Kidney tubule cell (primary cell): ENCODE data around the gene RPE65.
"Not testable (repeated sequence)": the region's sequence is repeated elsewhere in the genome, so short reads cannot be mapped to it uniquely, and the experiment has no call there.

Experiments
- DNase-seq: peaks from one replicate; pipeline ENCODE4 v3.0.0-alpha.2; 2018; ENCODE audit warnings: low spot score

RPE65 gene

GRCh38 chr1:68453060-68453670 is 3.4 kb upstream of the RPE65 start:
- no peak for DNase-seq

GRCh38 chr1:68448365-68448764 is 1.4 kb downstream of the RPE65 start:
- DNase-seq = no peak

GRCh38 chr1:68445709-68446108 is 4.0 kb downstream of the RPE65 start:
- DNase-seq = no peak

GRCh38 chr1:68442822-68443556 is 6.8 kb downstream of the RPE65 start:
- DNase-seq = peak; percentile 91

- DNase-seq = no peak
Measured at GRCh38 chr1:68442006-68442405, 7.7 kb downstream of the RPE65 start.

GRCh38 chr1:68438310-68438709 is 11.4 kb downstream of the RPE65 start:
- DNase-seq = no peak

- DNase-seq = no peak
Measured at GRCh38 chr1:68433395-68433794, 16.4 kb downstream of the RPE65 start.

- no peak for DNase-seq
Measured at GRCh38 chr1:68431076-68431475, 18.7 kb downstream of the RPE65 start.

GRCh38 chr1:68429233-68429808 is 20.4 kb downstream of the RPE65 start:
- no peak for DNase-seq

- no peak for DNase-seq
Measured at GRCh38 chr1:68426594-68426993, 23.2 kb downstream of the RPE65 start.

- DNase-seq = no peak
Measured at GRCh38 chr1:68421350-68421749, 28.4 kb downstream of the RPE65 start.

- DNase-seq = no peak
Measured at GRCh38 chr1:68409426-68409825, 40.3 kb downstream of the RPE65 start.

GRCh38 chr1:68401506-68401905 is 48.2 kb downstream of the RPE65 start:
- DNase-seq = no peak

GRCh38 chr1:68395575-68395974 is 54.2 kb downstream of the RPE65 start:
- not testable (repeated sequence) for DNase-seq

- DNase-seq = not testable (repeated sequence)
Measured at GRCh38 chr1:68392474-68392873, 57.3 kb downstream of the RPE65 start.

- DNase-seq = not testable (repeated sequence)
Measured at GRCh38 chr1:68385798-68386524, 63.8 kb downstream of the RPE65 start.

GRCh38 chr1:68384872-68385411 is 64.8 kb downstream of the RPE65 start:
- peak; percentile 94 for DNase-seq

GRCh38 chr1:68384321-68384813 is 65.4 kb downstream of the RPE65 start:
- peak; percentile 100 for DNase-seq

- DNase-seq = peak; percentile 25
Measured at GRCh38 chr1:68383092-68383491, 66.7 kb downstream of the RPE65 start.

GRCh38 chr1:68379085-68379478 is 70.7 kb downstream of the RPE65 start:
- DNase-seq = peak; percentile 37
